HG03139 (cell line): ENCODE measurements around the gene PPP2R2D.
A peak's percentile ranks its signal among the peaks of the same experiment; 100 is the strongest.
"Not testable (repeated sequence)": the region's sequence is repeated elsewhere in the genome, so short reads cannot be mapped to it uniquely, and the experiment has no call there.

Experiments used
- ATAC-seq: cut with Tn5 transposase; IDR thresholded peaks from one replicate; pipeline ENCODE4 v1.9.1; 2021; ENCODE audit not compliant: unreplicated experiment

Gene PPP2R2D

GRCh38 chr10:131973160-131973951 is 72.5 kb downstream of the PPP2R2D start:
- ATAC-seq = no peak

GRCh38 chr10:131974034-131974817 is 73.4 kb downstream of the PPP2R2D start:
- no peak for ATAC-seq

GRCh38 chr10:131975003-131975402 is 74.2 kb downstream of the PPP2R2D start:
- no peak for ATAC-seq

GRCh38 chr10:131975796-131976195 is 75.0 kb downstream of the PPP2R2D start:
- ATAC-seq = no peak

GRCh38 chr10:131977323-131978096 is 76.7 kb downstream of the PPP2R2D start:
- no peak for ATAC-seq

GRCh38 chr10:131978366-131978765 is 77.6 kb downstream of the PPP2R2D start:
- no peak for ATAC-seq

GRCh38 chr10:131978851-131979250 is 78.0 kb downstream of the PPP2R2D start:
- ATAC-seq = no peak

GRCh38 chr10:131979336-131979735 is 78.5 kb downstream of the PPP2R2D start:
- no peak for ATAC-seq

- no peak for ATAC-seq
Measured at GRCh38 chr10:131979821-131980270, 79.0 kb downstream of the PPP2R2D start.

- no peak for ATAC-seq
Measured at GRCh38 chr10:131980321-131980720, 79.5 kb downstream of the PPP2R2D start.

GRCh38 chr10:131980761-131981428 is 80.1 kb downstream of the PPP2R2D start:
- no peak for ATAC-seq

- ATAC-seq = peak; percentile 87
Measured at GRCh38 chr10:131981429-131982184, 80.8 kb downstream of the PPP2R2D start, which contains the start of gene BNIP3. BNIP3 (minus strand) TSS chr10:131981923; CDS start chr10:131981806, 117 bp downstream.

- peak; percentile 10 for ATAC-seq
Measured at GRCh38 chr10:131982185-131982756, 81.5 kb downstream of the PPP2R2D start.

- ATAC-seq = no peak
Measured at GRCh38 chr10:131982796-131983195, 82.0 kb downstream of the PPP2R2D start.

- ATAC-seq = no peak
Measured at GRCh38 chr10:131983780-131984179, 83.0 kb downstream of the PPP2R2D start.

GRCh38 chr10:131986851-131987250 is 86.0 kb downstream of the PPP2R2D start:
- ATAC-seq = not testable (repeated sequence)

GRCh38 chr10:131987301-131987700 is 86.5 kb downstream of the PPP2R2D start:
- not testable (repeated sequence) for ATAC-seq

GRCh38 chr10:131987786-131988185 is 87.0 kb downstream of the PPP2R2D start:
- ATAC-seq = not testable (repeated sequence)

- no peak for ATAC-seq
Measured at GRCh38 chr10:131991726-131992125, 90.9 kb downstream of the PPP2R2D start.
